HCT116 (cell line): Measurements from ENCODE around the gene OR6K6. TPM values are rescaled to one million over a fixed set of nuclear protein-coding genes. Genes with fewer than 3 reads are reported as not detected.

ENCODE experiments used
- ATAC-seq: fragments of 200-7000 bp; cut with Tn5 transposase; 2 replicates; pipeline ENCODE4 v1.9.1; 2020; ENCODE audit warnings: mild to moderate bottlenecking, moderate library complexity
- BruUV-seq: library from RNA; stranded (reverse); fragments of 400-500 nt; replicated peaks from 2 replicates; lab custom pipeline; 2021; lab: Mats Ljungman, UMichigan
- CTCF ChIA-PET: fragments of 300-600 bp; sonication (Branson Sonifier 250); formaldehyde crosslinking; loops from one replicate; lab custom pipeline; 2021; ENCODE audit warnings: antibody characterized with exemption; lab: Charles Lee
- POLR2A ChIA-PET: fragments of 300-600, 350-600 bp; sonication (Branson Sonifier 250); formaldehyde crosslinking; loops from one replicate; lab custom pipeline; 2021; ENCODE audit warnings: antibody characterized with exemption; lab: Charles Lee
- RAD21 ChIA-PET, 2 experiments: fragments of 300-600 bp; sonication (Branson Sonifier 250); formaldehyde crosslinking; loops; one replicate each; lab custom pipeline; 2023; ENCODE audit warnings: low total read pairs in 2 of 2; ENCODE audit not compliant: uncharacterized antibody in 2 of 2, unreplicated experiment in 2 of 2, low non-redundant PET in 1 of 2; lab: Charles Lee
- DNase-seq: peaks from one replicate; pipeline ENCODE4 v3.0.0-alpha.2; 2010; ENCODE audit warnings: low read depth, low spot score
- H2AFZ ChIP-seq: fragments of 200-600 bp; shearing (Covaris generic), sonication (generic); 2 replicates; pipeline ENCODE4 v1.6.1; 2017; ENCODE audit warnings: low read depth, mixed run types, mixed read lengths, antibody characterized with exemption, low read length; ENCODE audit not compliant: poor library complexity, severe bottlenecking
- H3K27ac ChIP-seq: 2 replicates; pipeline ENCODE4 v1.5.1; 2012; ENCODE audit warnings: low read depth, low read length
- H3K27me3 ChIP-seq: fragments of 200-600 bp; sonication (generic); 2 replicates; pipeline ENCODE4 v1.6.1; 2016; ENCODE audit warnings: mixed run types, low read length, mixed read lengths; ENCODE audit not compliant: insufficient read depth
- H3K36me3 ChIP-seq, 2 experiments: fragments of 200-500 bp in 1 of 2; fragments of 200-600 bp in 1 of 2; sonication (Bioruptor generic) in 1 of 2; sonication (generic) in 1 of 2; 2 replicates each; pipeline versions ENCODE4 v1.5.1 to v1.6.1; 2014 to 2016; ENCODE audit warnings: low read length in 2 of 2, inconsistent platforms in 1 of 2, mixed read lengths in 1 of 2, mixed run types in 1 of 2; ENCODE audit not compliant: insufficient read depth in 2 of 2, control insufficient read depth in 1 of 2
- H3K4me1 ChIP-seq, 2 experiments: fragments of 200-600 bp in 1 of 2; sonication (generic) in 1 of 2; 2 replicates each; pipeline versions ENCODE4 v1.5.1 to v1.6.1; 2012 to 2017; ENCODE audit warnings: low read length in 2 of 2, inconsistent platforms in 1 of 2, mild to moderate bottlenecking in 1 of 2, mixed read lengths in 1 of 2, mixed run types in 1 of 2, moderate library complexity in 1 of 2; ENCODE audit not compliant: insufficient read depth in 2 of 2, control insufficient read depth in 1 of 2
- H3K4me2 ChIP-seq: fragments of 200-600 bp; sonication (generic); 2 replicates; pipeline ENCODE4 v1.6.1; 2017; ENCODE audit warnings: mixed run types, low read length, mixed read lengths
- H3K4me3 ChIP-seq, 2 experiments: fragments of 200-600 bp in 1 of 2; sonication (generic) in 1 of 2; replicated peaks in 1 of 2; 2 replicates each; pipeline ENCODE4 v1.5.1; 2011 to 2016; ENCODE audit warnings: low read length in 2 of 2, control low read depth in 1 of 2, low read depth in 1 of 2, mild to moderate bottlenecking in 1 of 2, mixed read lengths in 1 of 2, mixed run types in 1 of 2
- H3K79me2 ChIP-seq: fragments of 200-600 bp; sonication (generic); 2 replicates; pipeline ENCODE4 v1.6.1; 2017; ENCODE audit warnings: mild to moderate bottlenecking, mixed run types, low read length, moderate library complexity, mixed read lengths; ENCODE audit not compliant: insufficient read depth
- H3K9ac ChIP-seq: fragments of 200-600 bp; sonication (generic); 2 replicates; pipeline ENCODE4 v1.6.1; 2016; ENCODE audit warnings: low read length, mixed read lengths
- H3K9me2 ChIP-seq: fragments of 200-600 bp; sonication (generic), shearing (Covaris generic); 2 replicates; pipeline ENCODE4 v1.6.1; 2017; ENCODE audit warnings: mixed run types, mild to moderate bottlenecking, moderate library complexity; ENCODE audit not compliant: insufficient read depth
- H3K9me3 ChIP-seq, 2 experiments: fragments of 200-500 bp in 1 of 2; fragments of 200-600 bp in 1 of 2; sonication (Bioruptor generic) in 1 of 2; sonication (generic) in 1 of 2; 2 replicates each; pipeline ENCODE4 v1.6.1; 2014 to 2017; ENCODE audit warnings: low read length in 2 of 2, mixed read lengths in 2 of 2, inconsistent platforms in 1 of 2, low read depth in 1 of 2, mild to moderate bottlenecking in 1 of 2, mixed run types in 1 of 2, moderate library complexity in 1 of 2; ENCODE audit not compliant: control insufficient read depth in 1 of 2, insufficient read depth in 1 of 2
- H4K20me1 ChIP-seq: fragments of 200-600 bp; sonication (generic), shearing (Covaris generic); 2 replicates; pipeline ENCODE4 v1.6.1; 2017; ENCODE audit warnings: mixed run types, mild to moderate bottlenecking, moderate library complexity; ENCODE audit not compliant: insufficient read depth
- CBX3 ChIP-seq: IDR thresholded peaks from 2 replicates; pipeline ENCODE4 v1.6.1; 2012; ENCODE audit warnings: low read depth
- JUND ChIP-seq: IDR thresholded peaks from 2 replicates; pipeline ENCODE4 v1.6.1; 2012
- POLR2AphosphoS5 ChIP-seq: IDR thresholded peaks from 2 replicates; pipeline ENCODE4 v1.6.1; 2011; ENCODE audit warnings: mild to moderate bottlenecking, low read depth, low read length, moderate library complexity
- RAD21 ChIP-seq: IDR thresholded peaks from 2 replicates; pipeline ENCODE4 v1.6.1; 2012; ENCODE audit warnings: low read depth, mild to moderate bottlenecking
- TCF7L2 ChIP-seq: IDR thresholded peaks from 2 replicates; pipeline ENCODE4 v1.7.0; 2011; ENCODE audit warnings: borderline replicate concordance, inconsistent platforms; ENCODE audit not compliant: insufficient read depth, insufficient read length; ENCODE audit errors: extremely low read depth
- YY1 ChIP-seq: IDR thresholded peaks from 2 replicates; pipeline ENCODE4 v1.6.1; 2011; ENCODE audit warnings: low read length, low read depth, moderate library complexity, mild to moderate bottlenecking; ENCODE audit not compliant: insufficient replicate concordance; ENCODE audit errors: extremely low read depth
- ZBTB33 ChIP-seq: IDR thresholded peaks from 2 replicates; pipeline ENCODE4 v1.6.1; 2011; ENCODE audit warnings: mild to moderate bottlenecking, low read length, moderate library complexity; ENCODE audit not compliant: insufficient replicate concordance; ENCODE audit errors: extremely low read depth
- ZFX ChIP-seq: fragments of 450-650 bp; IDR thresholded peaks from 2 replicates; pipeline ENCODE4 v1.6.1; 2017
- ZNF274 ChIP-seq: fragments of 200-500 bp; sonication (Bioruptor generic); IDR thresholded peaks from 2 replicates; pipeline ENCODE4 v1.6.1; 2014; ENCODE audit warnings: mild to moderate bottlenecking, low read depth, low read length, inconsistent platforms
- intact Hi-C: fragments of 100-400 bp; cut with micrococcal nuclease; formaldehyde crosslinking; loops from 2 replicates; pipeline ENCODE4 v1.10.0; 2022
- total RNA-seq: library from RNA; stranded (reverse); gene quantifications from one replicate; pipeline ENCODE4 v1.2.1, GENCODE V29; 2021; ENCODE audit not compliant: unreplicated experiment

Gene OR6K6
- total RNA-seq, 1 experiment from 2014 or later: not detected

- H3K9me3 ChIP-seq: no peaks in the 10 kb centered on the region; a peak in 1 of 4 replicates
- RAD21 ChIA-PET: no interaction called here
- ATAC-seq (no peak), DNase-seq (no peak)
- BruUV-seq: no TSS peak
- CTCF ChIA-PET: no interaction called here
- H3K9me2 ChIP-seq: no peaks in the 10 kb centered on the region
- no peak overlapping the region for H3K4me3 ChIP-seq
- no peak overlapping the region for H3K4me2 ChIP-seq
- POLR2A ChIA-PET: no interaction called here
- intact Hi-C loops: no loop called here
- no peaks in the 10 kb centered on the region for H3K4me1 ChIP-seq
- no peaks in the 10 kb centered on the region for H3K27me3 ChIP-seq
- H3K27ac ChIP-seq: no peak overlapping the region
- no peaks in the 10 kb centered on the region for H3K36me3 ChIP-seq
- H3K79me2 ChIP-seq: no peaks in the 10 kb centered on the region
- TF ChIP-seq POLR2AphosphoS5: no peak
- TF ChIP-seq TCF7L2: no peak
- no peak for TF ChIP-seq JUND
- TF ChIP-seq YY1: no peak
- no peak for TF ChIP-seq RAD21
- no peak for TF ChIP-seq ZFX
- no peak for TF ChIP-seq ZNF274
- no peak for TF ChIP-seq ZBTB33
- TF ChIP-seq CBX3: no peak
- H3K9ac ChIP-seq: no peak overlapping the region
- no peaks in the 10 kb centered on the region for H4K20me1 ChIP-seq
- H2AFZ ChIP-seq: no peak overlapping the region
Measured at GRCh38 chr1:158728510-158729225, 25.9 kb upstream of the OR6K6 start.
